ENCODE results near the gene FAM13A. TPM values are rescaled to one million over a fixed set of nuclear protein-coding genes. Genes with fewer than 3 reads are reported as not detected.

FAM13A gene
- 16.8 and 21.6 TPM in 2 replicates for total RNA-seq

DNA sequence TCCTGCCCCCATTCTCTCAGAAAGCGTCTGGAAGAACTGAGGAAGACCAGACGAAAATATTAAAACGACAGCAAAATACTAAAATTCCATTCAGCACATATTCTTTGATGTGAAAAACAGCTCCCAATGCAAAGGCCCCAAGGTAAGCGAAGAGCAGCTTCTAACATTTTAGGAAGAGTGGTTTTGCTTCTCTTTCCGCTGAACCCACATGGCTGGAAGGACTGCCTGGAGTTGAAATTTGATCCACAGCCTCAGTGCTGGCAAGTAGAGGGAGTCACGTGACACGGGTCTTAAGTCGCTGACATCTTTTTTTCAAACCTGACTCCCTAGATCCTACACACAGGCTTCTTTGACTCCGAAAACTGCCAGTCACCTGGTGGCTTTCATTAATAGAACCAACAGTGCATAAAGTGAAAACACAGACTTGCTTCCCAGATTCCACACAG, at the start of gene FAM13A:
Gene FAM13A (minus strand): TSS at position 233 of the 446 bp plus-strand sequence. CDS start 221 bp downstream, at position 12.

DNA sequence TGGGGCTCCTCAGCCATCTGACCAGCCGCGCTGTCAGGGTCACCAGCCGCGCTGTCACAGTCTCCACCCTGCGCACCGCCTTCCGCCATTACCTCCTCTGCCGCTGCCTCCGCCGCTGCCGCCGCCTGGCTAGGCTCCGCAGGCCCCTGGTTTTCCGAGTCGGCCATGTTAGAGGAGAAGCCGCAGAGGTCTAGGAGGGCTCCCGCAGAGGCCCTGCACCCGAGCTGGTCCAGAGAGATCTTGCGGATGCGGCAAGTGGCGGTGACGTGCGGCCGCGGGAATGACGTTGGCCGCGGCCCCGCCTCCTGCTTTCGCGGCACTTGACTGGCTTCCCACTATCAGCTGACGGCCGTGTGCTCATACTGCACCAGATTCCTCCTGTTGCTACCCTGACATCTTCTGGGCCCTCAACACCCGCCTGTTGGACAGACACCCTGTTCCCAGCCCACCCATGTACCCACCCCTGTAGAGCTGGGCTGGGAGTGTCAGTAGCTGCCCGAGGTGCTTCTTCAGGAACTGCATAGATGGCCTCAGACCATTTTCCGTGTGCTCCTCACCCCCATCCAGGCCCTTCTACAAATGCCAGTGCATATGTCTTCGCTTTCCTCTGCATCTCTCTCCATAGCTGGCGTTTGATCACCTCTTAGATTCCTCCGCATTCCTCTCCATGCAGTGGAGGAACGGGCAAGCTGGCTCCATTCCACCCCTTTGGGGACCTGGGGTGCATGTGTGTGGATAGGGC, 359.2 kb downstream of the FAM13A start, which contains the start of gene NAP1L5:
Gene NAP1L5 (minus strand): TSS at position 242 of the 742 bp plus-strand sequence. CDS start 75 bp downstream, at position 167.

Other genes with a start within 250 kb of the FAM13A start
- 2.7 and 8.4 TPM in 2 replicates for gene TIGD2, start 54.3 kb upstream of the FAM13A start, total RNA-seq